Stimulated activated CD4-positive, alpha-beta T cell treated with anti-CD3 and anti-CD28 coated beads, TNF-alpha, amount 100 ng/mL, for 4 hours (primary cell): ENCODE measurements around the gene JUP.
A peak's percentile ranks its signal among the peaks of the same experiment; 100 is the strongest.
"Not testable (repeated sequence)": the region's sequence is repeated elsewhere in the genome, so short reads cannot be mapped to it uniquely, and the experiment has no call there.

Experiments used
- DNase-seq, 3 experiments: peaks; one replicate each; pipeline ENCODE4 v3.0.0-alpha.2; 2020; ENCODE audit warnings: low read depth in 3 of 3

JUP gene

GRCh38 chr17:41786227-41787020 is at the start of gene JUP:
TSS of gene JUP (minus strand) at chr17:41786711. CDS start at chr17:41771854, 14,857 bp downstream.
- DNase-seq = peak; percentile 72 to 77 (median 77)

- DNase-seq = peak; percentile 13 to 41 (median 37)
Measured at GRCh38 chr17:41835800-41836549, 49.5 kb upstream of the JUP start, which contains the start of gene NT5C3B. TSS of gene NT5C3B (minus strand) at chr17:41836232. CDS start at chr17:41836193, 39 bp downstream.

GRCh38 chr17:41835214-41835799 is 48.8 kb upstream of the JUP start:
- no peak for DNase-seq

- DNase-seq = not testable (repeated sequence)
Measured at GRCh38 chr17:41829961-41830360, 43.5 kb upstream of the JUP start.

- no peak for DNase-seq
Measured at GRCh38 chr17:41825175-41825845, 38.8 kb upstream of the JUP start.

GRCh38 chr17:41824086-41824485 is 37.6 kb upstream of the JUP start:
- DNase-seq = no peak

- no peak for DNase-seq
Measured at GRCh38 chr17:41823580-41823979, 37.1 kb upstream of the JUP start.

GRCh38 chr17:41823141-41823524 is 36.6 kb upstream of the JUP start:
- no peak for DNase-seq

GRCh38 chr17:41822216-41823140 is 36.0 kb upstream of the JUP start:
- no peak for DNase-seq

- no peak for DNase-seq
Measured at GRCh38 chr17:41821776-41822175, 35.3 kb upstream of the JUP start.

- DNase-seq = no peak
Measured at GRCh38 chr17:41818024-41818423, 31.5 kb upstream of the JUP start.

GRCh38 chr17:41816637-41817320 is 30.3 kb upstream of the JUP start:
- no peak for DNase-seq

- DNase-seq = no peak
Measured at GRCh38 chr17:41814195-41814594, 27.7 kb upstream of the JUP start.

GRCh38 chr17:41813699-41814124 is 27.2 kb upstream of the JUP start:
- DNase-seq = no peak

- DNase-seq = no peak
Measured at GRCh38 chr17:41813152-41813680, 26.7 kb upstream of the JUP start.

- DNase-seq = no peak
Measured at GRCh38 chr17:41812381-41813151, 26.1 kb upstream of the JUP start, which contains the start of gene FKBP10. TSS of gene FKBP10 (plus strand) at chr17:41813004. CDS start at chr17:41813035, 31 bp downstream.

GRCh38 chr17:41811549-41812380 is 25.3 kb upstream of the JUP start, which contains the start of gene P3H4:
TSS of gene P3H4 (minus strand) at chr17:41811949. CDS start at chr17:41811915, 34 bp downstream.
- peak; percentile 44 to 61 (median 58) for DNase-seq
